IPS-18c (cell line): ENCODE results near the gene SLC12A5.

Experiments used
- H3K4me3 ChIP-seq: 2 replicates; pipeline ENCODE4 v1.7.0; 2013; ENCODE audit warnings: low read depth, mild to moderate bottlenecking, low read length, moderate library complexity; ENCODE audit not compliant: insufficient read depth
- H3K9me3 ChIP-seq: one replicate; pipeline ENCODE4 v1.6.1; 2013; ENCODE audit warnings: mild to moderate bottlenecking, low read length, moderate library complexity; ENCODE audit not compliant: control insufficient read depth, insufficient read depth

SLC12A5 gene

GRCh38 chr20:46104262-46104661 is 75.2 kb downstream of the SLC12A5 start:
- H3K9me3 ChIP-seq, result no peaks in the 10 kb centered on the region
- no peak overlapping the region for H3K4me3 ChIP-seq

- no peaks in the 10 kb centered on the region for H3K9me3 ChIP-seq
- H3K4me3 ChIP-seq, result no peak overlapping the region
These were observed 78.0 kb downstream of the SLC12A5 start for GRCh38 chr20:46107061-46107460.

- Histone ChIP-seq H3K9me3 (no peaks in the 10 kb centered on the region), H3K4me3 (no peak overlapping the region)
These were observed 79.4 kb downstream of the SLC12A5 start for GRCh38 chr20:46108435-46108841.

- Histone ChIP-seq H3K4me3 (no peak overlapping the region), H3K9me3 (no peaks in the 10 kb centered on the region)
These were observed 80.0 kb downstream of the SLC12A5 start for GRCh38 chr20:46108976-46109375.
